ENCODE measurements around the gene SLC35B2.
"Not testable (repeated sequence)": the region's sequence is repeated elsewhere in the genome, so short reads cannot be mapped to it uniquely, and the experiment has no call there.

The SLC35B2 gene

GRCh38 chr6:44232676-44233566, 24.4 kb downstream of the SLC35B2 start:
- no peak for DNase-seq

- not testable (repeated sequence) for DNase-seq
Observed at GRCh38 chr6:44231426-44231825, 25.9 kb downstream of the SLC35B2 start.

- DNase-seq: no peak
Observed at GRCh38 chr6:44230034-44230675, 27.2 kb downstream of the SLC35B2 start.

- DNase-seq: no peak
Observed at GRCh38 chr6:44229376-44230033, 27.8 kb downstream of the SLC35B2 start.

- DNase-seq: no peak
Observed at GRCh38 chr6:44228836-44229235, 28.5 kb downstream of the SLC35B2 start.

GRCh38 chr6:44228433-44228832, 28.9 kb downstream of the SLC35B2 start:
- DNase-seq: no peak

GRCh38 chr6:44228031-44228430, 29.3 kb downstream of the SLC35B2 start:
- no peak for DNase-seq

GRCh38 chr6:44227148-44227793, 30.1 kb downstream of the SLC35B2 start:
- no peak for DNase-seq

- DNase-seq: no peak
Observed at GRCh38 chr6:44226368-44227147, 30.8 kb downstream of the SLC35B2 start.

GRCh38 chr6:44225579-44226325, 31.6 kb downstream of the SLC35B2 start:
- no peak for DNase-seq

- no peak for DNase-seq
Observed at GRCh38 chr6:44224965-44225305, 32.4 kb downstream of the SLC35B2 start.

GRCh38 chr6:44224029-44224964, 33.0 kb downstream of the SLC35B2 start:
- DNase-seq: peak; percentile 77

GRCh38 chr6:44223319-44224028, 33.9 kb downstream of the SLC35B2 start, which contains the start of gene SLC29A1:
Gene SLC29A1, plus strand, starts transcription at chr6:44223595. Its CDS starts 3,719 bp downstream, at chr6:44227314.
- DNase-seq: peak; percentile 91

- DNase-seq: no peak
Observed at GRCh38 chr6:44222486-44223318, 34.6 kb downstream of the SLC35B2 start.

GRCh38 chr6:44221961-44222335, 35.4 kb downstream of the SLC35B2 start:
- DNase-seq: no peak

GRCh38 chr6:44221291-44221960, 35.9 kb downstream of the SLC35B2 start:
- DNase-seq: peak; percentile 84

- DNase-seq: no peak
Observed at GRCh38 chr6:44220913-44221290, 36.4 kb downstream of the SLC35B2 start.

All from activated CD8-positive, alpha-beta memory T cell treated with anti-CD3 and anti-CD28 coated beads, Interleukin-2, amount 50 U/mL, for 48 hours (primary cell).